Measurements from ENCODE around the gene SFRP5.

The SFRP5 gene

DNA sequence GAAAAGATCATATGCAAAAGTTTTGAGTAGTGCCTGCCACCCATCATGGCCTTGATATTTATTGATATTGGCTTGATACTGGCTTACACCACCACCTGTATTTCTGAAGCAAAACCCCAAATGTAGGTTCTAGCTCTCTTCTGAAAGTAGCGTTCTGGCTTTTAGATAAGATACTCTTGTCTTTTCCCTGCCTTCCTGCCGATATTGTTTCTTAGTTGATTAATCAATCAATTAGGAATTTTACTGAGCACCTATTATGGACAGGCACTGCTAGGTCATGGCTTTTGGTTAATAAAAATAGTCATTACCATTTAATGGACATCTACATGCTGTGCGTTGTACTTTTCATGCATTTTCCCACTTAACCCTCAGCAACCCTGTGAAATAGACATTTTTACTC is 7.9 kb downstream of the SFRP5 start:
- DNase-seq: no peak

DNA sequence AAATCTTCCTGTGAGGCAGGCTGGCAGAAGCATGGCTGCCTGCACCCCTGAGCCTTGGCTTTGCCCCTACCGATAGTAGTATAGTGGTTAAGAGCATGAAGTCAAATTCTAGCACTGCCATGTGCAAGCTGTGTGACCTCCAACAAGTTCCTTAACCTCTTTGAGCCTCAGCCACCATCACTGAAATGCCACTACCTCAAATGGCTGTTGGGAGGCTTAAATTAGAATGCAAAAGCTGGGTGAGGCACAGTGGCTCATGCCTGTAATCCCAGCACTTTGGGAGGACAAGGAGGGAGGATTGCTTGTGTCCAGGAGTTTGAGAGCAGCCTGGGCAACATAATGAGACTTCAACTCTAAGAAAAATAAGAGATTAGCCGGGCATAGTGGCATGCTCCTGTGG is 8.4 kb downstream of the SFRP5 start:
- no peak for DNase-seq

DNA sequence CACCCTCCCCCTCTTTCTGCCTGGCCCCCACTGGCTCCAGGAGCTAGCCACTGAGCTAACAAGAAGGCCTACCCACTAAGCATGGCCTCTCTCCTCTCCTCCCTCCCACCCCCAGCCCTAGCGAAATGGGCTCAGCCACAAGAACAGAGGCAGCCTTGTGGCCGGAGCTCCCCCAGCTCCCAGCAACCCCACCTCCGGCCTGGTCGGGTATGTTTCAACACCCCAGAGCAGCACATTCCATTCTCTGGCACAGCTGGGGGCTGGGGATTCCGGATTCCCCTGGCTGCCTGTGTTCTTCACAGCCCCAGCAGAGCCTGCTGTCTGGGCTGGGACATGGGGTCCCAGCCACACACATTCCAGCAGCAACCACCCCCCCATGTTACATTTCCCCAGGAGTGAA is 9.0 kb downstream of the SFRP5 start:
- no peak for DNase-seq

DNA sequence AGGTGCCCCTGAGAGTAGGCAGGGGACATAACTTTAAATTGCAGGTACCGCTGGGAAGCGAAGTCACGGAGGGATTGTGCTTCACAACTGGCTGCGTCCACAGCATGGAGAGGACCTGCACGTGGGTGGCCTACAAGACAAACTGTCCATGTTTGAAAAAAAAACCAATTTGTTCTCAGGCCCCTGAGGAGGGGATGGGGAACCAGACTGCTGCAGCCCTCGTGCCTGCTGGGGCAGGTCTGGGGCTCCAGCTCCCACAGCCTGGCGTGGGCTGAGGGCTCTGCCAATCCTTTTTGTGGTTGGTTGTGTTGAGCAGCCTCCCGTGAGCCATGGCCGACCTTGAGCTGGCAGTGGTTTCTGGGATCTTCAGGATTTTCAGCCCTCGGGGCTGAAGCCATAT is 9.7 kb downstream of the SFRP5 start:
- DNase-seq: no peak

DNA sequence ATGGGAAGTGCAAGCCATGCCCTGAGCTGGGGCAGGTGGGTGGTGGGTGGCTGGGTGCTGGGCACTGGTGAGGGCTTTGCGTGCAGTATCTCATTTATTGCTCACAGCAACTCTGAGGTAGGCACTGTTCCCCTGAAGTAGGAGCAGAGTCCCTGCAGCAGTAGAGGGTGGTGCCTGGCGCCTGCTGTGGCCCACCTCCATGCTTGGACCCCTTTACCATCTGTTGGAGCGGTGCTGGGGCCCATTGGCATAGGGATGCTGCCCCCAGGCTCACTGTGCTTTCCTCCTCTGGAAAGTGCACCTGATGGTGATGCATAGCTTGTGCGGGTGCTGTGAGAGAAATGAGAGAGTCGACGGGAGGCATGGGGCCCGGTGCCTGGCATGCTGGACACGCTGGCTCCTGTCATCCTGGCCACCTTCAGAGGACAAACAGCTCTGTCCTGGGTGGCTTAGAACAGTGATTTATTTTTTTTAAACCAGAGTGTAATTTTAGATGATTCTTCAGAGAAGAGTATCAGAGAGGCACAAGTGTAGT is 10.4 kb downstream of the SFRP5 start:
- no peak for DNase-seq

DNA sequence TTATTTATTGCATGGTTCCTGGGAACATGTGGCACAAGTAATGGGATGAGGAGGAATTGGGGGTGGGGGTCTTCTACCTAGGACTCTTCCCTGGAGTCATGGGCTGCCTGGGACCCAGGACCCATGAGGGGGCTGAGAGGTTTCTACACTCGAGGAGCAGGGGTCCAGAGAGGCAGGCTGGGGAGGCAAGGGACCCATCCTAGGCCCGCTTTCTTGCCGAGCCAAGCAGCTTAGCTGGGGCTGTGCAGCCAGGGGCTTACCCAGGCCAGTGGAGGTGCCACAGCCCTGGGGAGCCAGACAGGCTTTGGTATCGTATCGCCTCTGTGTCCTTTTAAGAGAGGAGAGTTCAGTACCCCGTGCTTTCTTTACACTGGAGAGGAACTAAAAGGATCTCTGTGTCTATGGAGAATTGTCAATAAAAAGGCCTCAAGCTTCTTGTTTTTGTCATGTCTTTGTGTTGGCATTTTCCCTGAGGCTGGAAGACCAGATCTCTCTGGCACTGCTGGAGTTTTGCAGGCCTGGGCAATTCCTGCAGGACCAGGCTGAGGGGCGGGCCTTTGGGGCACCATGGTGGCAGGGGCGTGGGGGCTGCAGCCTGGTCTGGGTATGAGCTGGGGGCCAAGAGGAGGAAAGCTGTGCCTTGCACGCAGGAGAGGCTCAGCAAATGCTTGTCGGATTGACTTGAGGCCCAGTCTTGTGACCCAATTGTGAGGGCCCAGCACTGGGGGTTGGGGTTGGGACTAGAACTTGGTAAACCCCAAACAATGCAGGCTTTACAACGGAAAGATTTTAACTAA is 11.1 kb downstream of the SFRP5 start:
- no peak for DNase-seq

DNA sequence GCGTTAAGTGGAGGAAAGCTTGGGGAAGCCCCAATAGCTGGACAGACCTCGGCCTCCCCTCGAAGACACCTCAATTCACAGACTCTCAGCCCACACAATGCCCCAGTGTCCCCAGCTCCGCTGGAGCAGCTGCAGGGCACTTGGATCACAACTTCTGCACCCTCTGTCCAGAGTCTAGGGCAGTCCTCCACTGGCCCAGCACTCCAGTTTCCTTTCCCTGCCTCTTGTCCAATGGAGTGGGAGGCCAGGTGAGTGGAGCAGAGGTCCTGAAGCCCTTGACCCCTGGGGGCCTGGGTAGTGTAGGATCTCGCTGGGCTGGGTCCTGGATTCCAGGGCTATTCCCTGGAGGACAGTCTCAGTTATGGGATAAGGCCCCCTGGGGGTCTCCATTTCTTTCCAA is 11.9 kb downstream of the SFRP5 start:
- no peak for DNase-seq

DNA sequence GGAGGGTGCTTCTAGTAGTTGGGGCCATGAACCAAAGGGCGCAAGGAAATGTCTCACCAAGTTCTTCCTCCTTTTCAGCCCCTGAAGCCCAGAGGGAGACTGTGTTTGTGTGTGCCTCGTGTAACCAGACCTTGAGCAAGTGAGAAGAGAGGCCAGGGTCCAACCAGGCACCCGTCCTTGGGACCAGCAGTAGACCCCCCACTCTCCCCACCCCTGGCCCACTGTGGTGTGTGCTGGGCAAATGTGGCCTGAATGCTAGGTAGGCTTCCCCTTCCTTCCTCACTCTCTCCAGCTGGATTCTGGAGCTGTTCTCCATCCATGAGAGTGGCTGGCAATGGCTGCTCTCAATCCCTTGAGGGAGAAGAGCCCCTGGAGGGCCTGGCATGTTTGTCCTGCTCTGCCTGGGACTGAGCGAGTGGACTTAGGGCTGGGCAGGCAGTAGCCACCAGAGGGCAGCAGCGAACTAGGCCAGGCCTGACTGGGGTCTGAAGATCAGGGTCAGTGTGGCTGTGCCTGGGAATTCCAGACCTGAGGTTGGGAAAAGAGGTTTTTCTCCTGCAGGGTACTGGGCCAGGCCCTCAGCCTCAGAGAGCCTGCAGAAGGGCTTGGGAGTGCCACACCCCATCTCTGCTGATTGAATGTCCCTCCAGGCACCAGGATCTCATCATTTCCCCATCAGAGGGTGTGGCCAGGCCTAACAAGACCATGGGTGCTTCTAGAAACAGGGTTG is 12.5 kb downstream of the SFRP5 start:
- peak; percentile 37 to 39 for DNase-seq

DNA sequence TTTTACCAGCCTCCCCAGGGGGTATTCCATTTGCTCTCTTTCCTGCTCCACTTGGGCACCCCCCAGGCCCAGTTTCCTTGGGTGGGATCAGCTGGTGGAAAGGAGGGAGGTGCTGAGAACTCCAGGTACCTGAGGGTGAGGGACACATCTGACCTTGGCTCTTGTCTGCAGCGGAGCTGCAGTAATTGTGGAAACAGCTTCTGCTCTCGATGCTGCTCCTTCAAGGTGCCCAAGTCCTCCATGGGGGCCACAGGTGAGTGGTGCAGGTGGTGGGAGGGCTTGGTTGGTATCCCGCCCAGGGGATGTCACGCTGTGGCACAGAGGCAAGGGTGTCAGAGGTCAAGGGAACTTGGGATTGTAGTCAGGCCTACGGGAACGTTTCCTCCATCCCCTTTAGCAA is 14.3 kb downstream of the SFRP5 start:
- DNase-seq: no peak

DNA sequence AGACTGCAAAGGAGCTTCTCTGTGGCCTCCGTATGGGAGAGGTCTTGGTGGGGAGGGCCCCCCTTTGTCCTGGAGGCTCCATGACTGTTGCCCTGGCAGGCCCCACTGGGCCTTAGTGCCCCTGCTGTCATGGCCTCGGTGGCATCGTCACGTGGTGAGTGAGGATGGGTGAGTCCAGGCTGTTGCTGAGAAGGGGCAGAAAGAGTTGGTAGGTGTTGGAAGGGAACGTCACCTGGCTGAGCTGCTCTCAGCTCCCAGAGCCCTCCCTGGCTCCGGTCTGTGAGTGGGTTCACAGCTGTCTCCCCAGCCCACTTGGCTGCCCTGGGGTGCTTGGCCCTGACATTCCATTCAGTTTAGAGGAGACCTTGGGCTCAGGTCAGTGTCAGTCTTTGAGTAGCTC is 16.1 kb downstream of the SFRP5 start:
- DNase-seq: no peak

DNA sequence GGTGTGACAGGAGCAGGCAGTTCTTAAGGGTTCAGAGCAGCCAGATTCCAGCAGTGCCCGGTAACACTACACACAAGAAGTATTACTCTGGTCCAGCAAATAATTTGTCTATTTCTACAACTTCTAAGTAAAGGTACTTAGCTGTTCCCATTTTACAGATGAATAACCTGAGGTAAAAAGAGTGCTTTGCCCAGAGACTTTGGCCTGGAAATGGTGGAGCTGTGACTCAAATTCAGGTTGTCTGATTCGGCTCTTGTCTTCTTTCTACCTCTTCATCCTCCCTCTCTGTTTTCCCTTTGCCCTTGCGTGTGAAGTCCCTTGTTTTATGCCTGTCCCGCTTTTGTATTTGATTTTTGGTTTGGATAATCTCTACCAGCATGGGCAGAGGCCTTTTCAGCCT is 17.1 kb downstream of the SFRP5 start:
- DNase-seq: no peak

DNA sequence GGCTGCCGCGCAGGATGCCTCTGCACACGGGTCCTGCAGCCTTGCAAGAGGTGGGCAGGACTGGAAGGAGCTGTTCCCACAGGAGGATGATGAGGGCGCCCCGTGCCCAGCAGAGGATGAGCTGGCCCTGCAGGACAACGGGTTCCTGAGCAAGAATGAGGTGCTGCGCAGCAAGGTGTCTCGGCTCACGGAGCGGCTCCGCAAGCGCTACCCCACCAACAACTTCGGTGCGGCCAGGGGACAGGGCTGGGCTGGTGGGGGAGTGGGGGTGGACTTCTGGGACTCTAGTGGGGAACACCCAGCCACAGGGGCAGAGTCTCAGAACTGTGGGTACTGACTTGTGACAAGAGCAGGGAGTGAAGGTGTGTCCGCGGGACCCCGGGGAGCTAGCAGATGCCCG is 18.8 kb downstream of the SFRP5 start:
- DNase-seq: no peak

DNA sequence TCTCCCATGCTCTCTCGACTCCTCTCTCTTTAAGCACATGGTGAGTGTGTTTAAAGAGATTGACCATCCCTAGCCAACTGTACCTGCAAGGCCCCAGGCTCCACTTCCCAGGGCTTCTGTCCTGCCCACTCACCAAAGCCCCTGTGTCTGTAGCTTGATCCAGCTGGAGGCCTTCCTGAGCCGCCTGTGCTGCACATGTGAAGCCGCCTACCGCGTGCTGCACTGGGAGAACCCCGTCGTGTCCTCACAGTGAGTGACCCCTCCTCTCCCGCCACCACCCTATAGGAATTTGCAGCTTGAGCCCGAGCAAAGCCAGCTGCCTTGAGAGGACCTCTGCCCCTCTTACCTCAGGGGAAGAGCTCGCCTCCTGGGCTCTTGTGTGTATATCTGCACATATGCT is 23.7 kb downstream of the SFRP5 start:
- no peak for DNase-seq

DNA sequence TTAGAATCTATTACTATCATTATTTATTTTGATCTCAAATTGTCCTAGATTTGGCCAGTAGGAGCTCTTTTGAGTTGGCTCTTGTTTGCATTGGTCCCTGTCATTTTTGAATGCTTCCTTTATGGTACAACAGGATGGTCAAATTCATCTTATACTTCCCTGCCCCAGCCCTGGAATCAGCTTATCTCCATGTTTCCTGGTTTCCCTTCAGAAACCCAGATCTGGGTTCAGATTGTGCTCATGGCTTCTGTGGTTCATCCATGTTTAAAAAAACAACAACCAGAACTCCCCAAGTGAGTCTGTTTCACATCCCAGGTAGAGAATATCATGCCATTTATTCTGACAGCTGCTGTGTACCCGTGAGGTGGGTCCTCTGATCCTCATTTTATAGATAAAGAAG is 24.2 kb downstream of the SFRP5 start:
- DNase-seq: no peak

DNA sequence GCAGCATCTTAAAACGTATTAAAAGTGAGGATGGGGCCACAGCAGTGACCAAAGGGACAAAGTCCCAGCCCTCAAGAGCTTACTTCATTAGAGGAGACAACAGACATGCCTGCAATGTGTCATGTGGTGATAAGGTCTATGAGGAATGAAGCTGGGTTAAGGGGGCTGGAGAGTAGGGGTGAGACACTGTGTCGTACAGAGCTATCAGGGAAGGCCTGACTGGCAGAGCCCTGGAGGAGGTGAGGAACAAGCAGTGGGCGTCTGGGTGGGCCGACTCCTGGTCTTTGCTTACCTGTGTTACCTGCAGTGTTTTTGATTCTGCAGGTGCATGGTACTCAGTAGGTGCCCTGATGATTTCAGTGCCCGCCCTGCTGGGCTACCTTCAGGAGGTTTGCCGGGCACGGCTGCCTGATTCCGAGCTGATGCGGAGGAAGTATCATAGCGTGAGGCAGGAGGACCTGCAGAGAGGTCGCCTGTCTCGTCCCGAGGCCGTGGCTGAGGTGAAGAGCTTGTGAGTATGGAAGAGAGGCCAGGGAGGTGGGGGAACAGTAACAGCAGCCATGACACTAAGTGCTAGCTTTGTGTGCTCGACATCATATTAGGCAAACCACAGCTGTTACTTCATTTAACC is 27.3 kb downstream of the SFRP5 start:
- no peak for DNase-seq

DNA sequence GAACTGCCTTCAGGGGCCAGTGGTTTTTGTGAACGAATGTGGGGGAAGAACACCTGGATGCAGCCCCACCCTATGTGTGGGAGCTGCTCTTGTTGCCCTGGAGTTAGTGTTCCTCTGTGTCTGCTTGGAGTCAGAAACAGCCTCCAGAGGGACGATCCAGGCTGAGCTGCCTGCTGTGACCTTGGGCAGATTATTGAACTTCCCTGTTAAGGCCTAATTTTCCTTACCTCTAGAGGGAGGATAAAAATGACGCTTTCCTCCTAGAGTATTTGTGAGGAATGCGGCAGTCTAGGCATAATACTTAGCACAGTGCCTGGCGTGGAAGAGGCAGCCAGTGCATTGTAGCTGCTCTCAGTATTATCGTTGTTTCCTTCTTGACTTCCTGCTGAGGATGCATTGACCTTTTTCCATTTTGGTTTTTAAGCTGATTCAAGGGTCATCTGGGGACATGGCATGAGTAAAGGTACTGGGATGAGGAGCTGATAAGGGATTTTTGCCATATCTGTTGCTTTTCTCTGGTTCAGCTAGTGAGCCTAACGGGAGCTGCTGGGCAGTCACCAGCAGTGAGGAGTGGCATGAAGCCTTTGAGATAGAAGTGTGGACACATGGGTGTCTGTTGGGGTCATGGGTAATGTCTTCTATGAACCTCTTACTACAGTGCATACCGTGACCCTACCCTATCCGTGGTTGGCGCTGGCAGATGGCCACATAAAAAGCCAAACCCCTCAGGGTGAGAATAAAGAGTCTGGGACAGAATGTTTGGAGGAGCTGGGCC is 28.4 kb downstream of the SFRP5 start:
- DNase-seq: no peak

DNA sequence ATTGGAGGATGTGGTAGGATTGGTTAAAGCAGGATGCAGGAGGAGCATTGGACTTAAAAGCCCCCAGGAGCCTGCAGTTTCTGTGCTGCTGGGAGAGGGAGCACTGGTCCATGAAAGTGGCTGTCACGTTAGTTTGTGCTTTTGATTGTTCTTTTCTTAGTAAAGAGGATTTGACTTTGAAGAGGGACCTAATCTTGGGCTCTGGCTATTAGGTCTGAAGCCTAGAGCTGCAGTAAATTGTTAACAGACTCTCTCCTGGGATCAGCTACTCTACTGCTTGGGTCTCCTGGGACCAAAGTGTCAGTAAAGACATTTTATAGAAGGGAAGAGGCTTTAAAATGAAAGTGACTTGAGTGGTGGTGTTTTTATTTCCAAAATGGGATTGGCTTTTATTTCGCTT is 31.2 kb downstream of the SFRP5 start:
- DNase-seq: no peak

DNA sequence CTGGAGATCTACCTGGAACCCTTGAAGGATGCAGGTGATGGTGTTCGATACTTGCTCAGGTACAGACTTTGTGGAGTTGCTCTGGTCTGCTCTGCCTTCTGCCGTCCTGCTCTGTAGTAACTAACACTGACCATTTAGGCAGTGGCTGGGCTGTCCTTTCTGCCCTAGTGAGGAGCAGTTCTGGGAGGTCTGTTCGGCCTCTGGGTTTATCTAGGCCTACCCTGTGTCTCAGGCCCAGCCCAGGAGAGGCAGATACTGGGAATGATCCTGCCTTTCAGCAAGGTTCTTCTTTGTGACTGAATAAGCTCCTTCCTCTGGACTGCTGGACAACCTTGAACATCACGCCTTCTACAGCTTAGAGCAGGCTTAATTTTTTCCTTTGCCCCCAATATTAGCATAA is 33.2 kb downstream of the SFRP5 start:
- DNase-seq: no peak

DNA sequence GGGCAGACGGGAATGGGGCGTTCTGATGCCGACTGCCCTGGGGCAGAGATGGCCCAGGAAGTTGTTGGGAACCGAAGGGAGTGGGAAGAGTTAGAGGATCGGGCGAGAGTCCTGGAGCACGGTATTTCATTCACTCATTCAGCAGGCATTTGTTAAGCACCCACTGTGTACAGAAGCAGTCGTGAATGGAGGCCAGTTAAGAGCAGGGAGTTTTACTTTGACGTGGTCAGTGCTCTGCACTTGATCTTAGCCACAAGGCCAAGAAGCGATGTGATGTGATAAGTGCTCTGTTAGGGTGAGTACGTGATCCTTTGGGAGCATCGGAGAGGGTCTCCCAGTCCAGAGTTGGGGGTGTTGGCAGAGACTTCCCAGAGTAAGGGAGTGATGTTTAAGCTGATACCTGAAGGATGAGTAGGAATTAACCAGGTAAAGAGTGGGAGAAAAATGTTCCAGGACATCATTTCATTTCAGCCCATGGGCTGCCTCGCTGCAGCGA is 34.0 kb downstream of the SFRP5 start:
- DNase-seq: no peak

DNA sequence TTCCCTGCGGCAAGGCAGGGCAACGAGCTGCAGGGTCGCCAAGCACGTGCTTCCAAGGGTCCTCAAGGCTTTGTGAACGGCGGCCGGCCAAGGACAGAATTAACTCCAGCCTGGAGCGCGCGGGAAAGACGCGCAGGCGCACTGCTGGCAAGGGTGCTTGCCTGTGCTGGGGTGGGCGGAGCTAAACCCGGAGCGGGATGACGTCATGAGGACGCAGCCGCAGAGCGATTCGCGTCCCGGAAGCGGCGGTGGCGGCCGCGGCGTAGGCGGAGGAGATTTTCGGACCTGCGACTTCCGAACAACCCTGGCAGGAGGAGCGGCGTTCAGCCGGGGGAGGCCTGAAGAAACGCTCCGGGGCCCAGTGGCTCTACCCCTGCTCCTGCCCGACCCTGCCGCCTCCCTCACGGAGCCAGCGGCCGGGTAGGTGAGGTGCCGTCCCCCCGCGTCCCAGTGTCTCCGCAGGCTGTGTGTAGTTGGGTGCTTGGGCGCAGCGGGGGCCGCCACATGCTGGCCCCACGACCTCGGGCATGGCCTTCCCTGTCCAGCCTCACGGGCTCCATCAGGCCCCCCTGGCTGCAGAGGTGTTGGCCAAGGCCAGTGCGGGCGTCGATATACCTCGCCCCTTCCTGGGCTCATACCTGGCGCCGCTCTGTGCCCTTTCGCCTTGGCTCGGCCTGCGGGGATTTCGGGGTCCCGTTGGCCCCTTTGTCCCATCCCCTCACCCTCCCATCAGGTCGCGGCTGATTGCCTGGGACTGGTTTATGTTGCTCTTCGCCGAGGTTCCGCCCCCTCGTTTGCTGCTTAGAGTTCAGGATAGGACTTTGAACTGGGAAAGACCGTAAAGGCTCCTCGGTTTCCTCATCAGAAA is 34.7 kb downstream of the SFRP5 start, which contains the start of gene ZFYVE27:
Gene ZFYVE27 (plus strand): TSS at position 227 of the 868 bp plus-strand sequence. CDS start 1,350 bp downstream, outside the sequence.
- DNase-seq: peak; percentile 96

DNA sequence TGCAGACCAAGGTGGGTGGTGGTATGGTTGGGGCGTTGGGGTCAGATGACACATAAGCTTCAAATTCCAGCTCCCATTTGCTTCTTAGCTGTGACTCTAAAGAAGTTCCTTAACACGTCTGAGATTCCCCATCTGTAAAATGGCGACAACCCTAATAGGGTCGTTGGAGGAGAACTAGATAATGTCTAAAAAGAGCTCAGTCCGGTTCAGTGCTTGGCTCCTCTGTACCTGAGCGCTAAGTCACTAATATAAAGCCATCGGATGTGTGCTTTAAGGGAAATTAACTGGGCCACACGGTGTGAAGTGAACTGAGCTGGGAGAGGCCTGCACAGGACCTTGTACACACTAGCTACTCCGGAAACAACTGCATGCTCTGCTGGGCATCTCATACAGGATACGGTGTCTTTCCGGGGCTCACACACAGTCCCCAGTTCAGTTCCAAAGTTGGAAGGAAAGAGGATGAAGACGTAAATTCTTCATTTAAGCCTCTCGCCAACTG is 35.3 kb downstream of the SFRP5 start:
- DNase-seq: no peak

DNA sequence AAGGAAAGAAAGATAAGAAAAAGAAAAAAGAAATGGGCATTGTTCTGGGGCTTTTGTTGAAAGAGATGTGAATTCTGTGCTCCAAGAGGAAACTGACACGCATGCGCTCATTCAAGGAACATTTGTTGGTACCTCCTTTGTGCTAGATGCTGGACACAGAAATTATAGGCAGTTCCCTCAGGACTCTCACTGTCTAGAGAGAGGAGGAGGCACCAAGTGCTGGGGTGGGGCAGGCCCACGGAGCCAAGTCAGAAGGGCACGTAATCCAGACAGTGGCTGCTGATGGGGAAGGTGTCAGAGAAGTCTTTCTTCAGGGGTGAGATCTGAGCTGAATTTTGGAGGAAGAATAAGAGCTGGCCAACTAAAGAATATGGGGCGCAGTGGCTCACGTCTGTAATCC is 37.8 kb downstream of the SFRP5 start:
- no peak for DNase-seq
